OCI-M1 (cell line): ENCODE results near the gene MFAP2.
A peak's percentile ranks its signal among the peaks of the same experiment; 100 is the strongest.
"Not testable (repeated sequence)": the region's sequence is repeated elsewhere in the genome, so short reads cannot be mapped to it uniquely, and the experiment has no call there.

ENCODE experiments used
- DNase-seq: peaks from one replicate; lab custom pipeline; 2025; lab: John Stamatoyannopoulos, UW

The MFAP2 gene

DNA sequence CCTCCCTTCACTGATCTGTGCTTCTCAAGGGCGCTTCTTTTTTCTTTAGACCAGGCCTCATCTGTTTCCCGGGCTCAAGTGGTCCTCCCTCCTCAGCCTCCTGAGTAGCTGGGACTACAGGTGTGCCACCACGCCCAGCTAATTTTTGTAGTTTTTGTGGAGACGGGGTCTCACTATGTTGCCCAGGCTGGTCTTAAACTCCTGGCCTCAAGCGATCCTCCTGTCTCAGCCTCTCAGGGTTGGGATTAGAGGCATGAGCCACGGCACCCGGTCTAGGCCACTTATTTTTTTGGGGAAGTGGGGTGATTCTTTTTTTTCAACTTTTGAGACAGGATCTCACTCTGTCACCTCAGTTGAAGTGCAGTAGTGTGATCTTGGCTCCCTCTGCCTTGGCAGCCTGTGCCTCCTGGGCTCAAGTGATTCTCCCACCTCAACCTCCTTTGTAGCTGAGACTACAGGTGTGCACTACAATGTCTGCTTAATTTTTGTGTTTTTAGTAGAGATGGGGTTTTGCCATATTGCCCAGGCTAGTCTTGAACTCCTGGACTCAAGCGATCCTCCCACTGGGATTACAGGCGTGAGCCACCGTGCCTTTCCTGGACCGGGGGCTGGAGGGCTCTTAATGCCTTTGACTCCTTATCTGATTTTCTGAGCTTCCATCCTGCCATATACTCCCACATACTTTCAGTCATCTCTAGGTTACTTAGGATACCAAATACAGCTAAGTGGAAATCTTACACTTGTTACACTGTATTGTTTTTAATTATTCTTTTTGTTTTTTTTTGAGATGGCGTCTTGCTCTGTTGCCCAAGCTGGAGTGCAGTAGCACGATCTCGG lies 18.9 kb downstream of the MFAP2 start:
- DNase-seq: no peak

GRCh38 chr1:16960560-16961296 lies 19.7 kb downstream of the MFAP2 start:
- DNase-seq: peak; percentile 90

DNA sequence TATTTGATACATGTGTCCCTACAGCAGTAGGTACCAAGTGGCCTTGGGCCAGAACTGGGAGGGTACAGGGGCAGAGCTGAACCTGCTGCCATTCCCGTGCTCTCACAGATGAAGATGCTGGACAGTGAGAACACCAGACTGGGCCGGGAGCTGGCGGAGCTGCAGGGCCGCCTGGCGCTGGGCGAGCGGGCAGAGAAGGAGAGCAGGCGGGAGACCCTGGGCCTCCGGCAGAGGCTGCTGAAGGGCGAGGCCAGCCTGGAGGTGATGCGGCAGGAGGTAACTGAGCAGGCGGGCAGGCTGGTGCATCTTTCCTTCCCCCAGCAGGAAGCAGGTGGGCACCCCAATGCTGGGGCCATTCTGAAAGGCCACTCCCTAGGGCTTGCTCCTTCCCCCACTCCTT lies 21.9 kb downstream of the MFAP2 start:
- no peak for DNase-seq

- DNase-seq: no peak
Observed at GRCh38 chr1:16957731-16958130, 22.7 kb downstream of the MFAP2 start.

DNA sequence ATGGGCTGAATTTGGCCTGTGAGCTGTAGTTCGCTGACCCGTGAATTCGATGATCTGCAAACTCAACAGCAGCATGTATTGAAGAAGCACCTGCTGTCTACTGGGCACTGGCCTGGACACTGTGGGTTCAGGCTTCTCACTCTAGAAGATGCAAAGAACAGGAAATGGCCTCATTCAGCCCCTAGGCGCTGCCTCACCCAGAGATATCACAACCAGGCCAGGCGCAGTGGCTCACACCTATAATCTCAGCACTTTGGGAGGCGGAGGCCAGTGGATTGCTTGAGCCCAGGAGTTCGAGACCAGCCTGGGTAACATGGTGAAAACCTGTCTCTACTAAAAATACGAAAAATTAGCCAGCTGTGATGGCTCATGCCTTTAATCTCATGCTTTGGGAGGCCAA lies 23.6 kb downstream of the MFAP2 start:
- peak; percentile 26 for DNase-seq

DNA sequence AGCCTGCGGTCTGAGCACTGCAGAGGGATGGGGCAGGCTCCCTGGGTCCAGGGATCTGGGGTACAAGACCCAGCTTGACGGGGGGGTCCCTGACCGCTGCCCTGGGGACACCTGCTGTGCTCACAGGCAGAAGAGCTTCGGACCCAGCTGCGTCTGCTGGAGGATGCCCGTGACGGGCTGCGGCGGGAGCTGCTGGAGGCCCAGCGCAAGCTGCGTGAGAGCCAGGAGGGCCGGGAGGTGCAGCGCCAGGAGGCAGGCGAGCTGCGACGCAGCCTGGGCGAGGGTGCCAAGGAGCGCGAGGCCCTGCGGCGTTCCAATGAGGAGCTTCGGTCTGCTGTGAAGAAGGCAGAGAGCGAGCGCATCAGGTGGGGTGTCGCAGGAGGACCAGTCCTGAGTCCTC lies 25.2 kb downstream of the MFAP2 start:
- DNase-seq: no peak

- DNase-seq: no peak
Observed at GRCh38 chr1:16954579-16954978, 25.8 kb downstream of the MFAP2 start.

GRCh38 chr1:16952376-16952775 lies 28.0 kb downstream of the MFAP2 start:
- DNase-seq: not testable (repeated sequence)

- not testable (repeated sequence) for DNase-seq
Observed at GRCh38 chr1:16949026-16949425, 31.4 kb downstream of the MFAP2 start.

- DNase-seq: not testable (repeated sequence)
Observed at GRCh38 chr1:16948282-16948891, 32.0 kb downstream of the MFAP2 start.

GRCh38 chr1:16946646-16947045 lies 33.8 kb downstream of the MFAP2 start:
- DNase-seq: no peak

DNA sequence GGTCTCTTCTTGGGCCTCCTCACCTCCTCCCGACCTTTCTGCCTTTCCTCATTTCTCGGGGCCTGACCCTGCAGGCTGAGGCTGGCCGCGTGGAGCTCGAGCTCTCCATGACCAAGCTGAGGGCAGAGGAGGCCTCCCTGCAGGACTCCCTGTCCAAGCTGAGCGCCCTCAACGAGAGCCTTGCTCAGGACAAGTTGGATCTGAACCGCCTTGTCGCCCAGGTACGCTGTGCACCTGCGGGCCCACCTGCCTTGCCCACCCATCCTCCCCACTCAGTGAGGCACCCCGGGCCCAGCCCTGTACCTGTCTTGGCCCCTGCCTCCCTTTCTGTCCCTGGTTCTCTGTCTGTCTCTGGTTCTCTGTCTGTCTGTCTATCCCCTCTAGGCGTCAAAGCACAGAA lies 34.2 kb downstream of the MFAP2 start:
- DNase-seq: not testable (repeated sequence)

DNA sequence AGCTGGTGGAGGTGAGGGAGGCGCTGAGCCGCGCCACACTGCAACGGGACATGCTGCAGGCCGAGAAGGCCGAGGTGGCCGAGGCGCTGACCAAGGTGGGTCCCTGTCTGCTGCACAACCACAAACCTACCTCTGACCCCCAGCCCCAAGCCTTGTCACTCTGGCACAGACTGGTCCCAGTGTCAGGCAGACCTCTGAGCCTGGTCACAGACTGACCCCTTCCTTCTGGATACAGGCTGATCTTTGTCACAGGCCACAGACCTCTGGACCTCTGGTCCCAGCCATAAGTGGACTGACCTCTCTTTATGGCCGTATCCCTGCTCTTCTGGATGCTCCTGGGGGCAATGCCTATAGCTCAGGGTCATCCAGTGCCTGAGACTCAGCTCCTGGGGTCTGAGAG lies 34.9 kb downstream of the MFAP2 start:
- not testable (repeated sequence) for DNase-seq

DNA sequence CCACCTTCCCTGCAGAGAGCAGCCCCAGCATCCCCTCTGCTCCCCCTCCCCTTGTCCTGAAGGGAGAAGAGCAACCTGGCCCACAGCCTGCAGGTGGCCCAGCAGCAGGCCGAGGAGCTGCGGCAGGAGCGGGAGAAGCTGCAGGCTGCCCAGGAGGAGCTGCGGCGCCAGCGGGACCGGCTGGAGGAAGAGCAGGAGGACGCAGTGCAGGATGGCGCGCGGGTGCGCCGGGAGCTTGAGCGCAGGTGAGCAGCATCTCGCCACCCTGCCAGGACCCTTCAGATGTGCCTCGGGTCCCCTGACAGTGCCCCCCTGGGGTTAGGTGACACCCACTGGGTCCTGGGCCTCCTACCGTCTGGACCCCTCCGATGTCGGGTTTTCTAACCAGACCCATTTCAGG lies 36.4 kb downstream of the MFAP2 start:
- no peak for DNase-seq

- DNase-seq: not testable (repeated sequence)
Observed at GRCh38 chr1:16939386-16940180, 40.8 kb downstream of the MFAP2 start.

DNA sequence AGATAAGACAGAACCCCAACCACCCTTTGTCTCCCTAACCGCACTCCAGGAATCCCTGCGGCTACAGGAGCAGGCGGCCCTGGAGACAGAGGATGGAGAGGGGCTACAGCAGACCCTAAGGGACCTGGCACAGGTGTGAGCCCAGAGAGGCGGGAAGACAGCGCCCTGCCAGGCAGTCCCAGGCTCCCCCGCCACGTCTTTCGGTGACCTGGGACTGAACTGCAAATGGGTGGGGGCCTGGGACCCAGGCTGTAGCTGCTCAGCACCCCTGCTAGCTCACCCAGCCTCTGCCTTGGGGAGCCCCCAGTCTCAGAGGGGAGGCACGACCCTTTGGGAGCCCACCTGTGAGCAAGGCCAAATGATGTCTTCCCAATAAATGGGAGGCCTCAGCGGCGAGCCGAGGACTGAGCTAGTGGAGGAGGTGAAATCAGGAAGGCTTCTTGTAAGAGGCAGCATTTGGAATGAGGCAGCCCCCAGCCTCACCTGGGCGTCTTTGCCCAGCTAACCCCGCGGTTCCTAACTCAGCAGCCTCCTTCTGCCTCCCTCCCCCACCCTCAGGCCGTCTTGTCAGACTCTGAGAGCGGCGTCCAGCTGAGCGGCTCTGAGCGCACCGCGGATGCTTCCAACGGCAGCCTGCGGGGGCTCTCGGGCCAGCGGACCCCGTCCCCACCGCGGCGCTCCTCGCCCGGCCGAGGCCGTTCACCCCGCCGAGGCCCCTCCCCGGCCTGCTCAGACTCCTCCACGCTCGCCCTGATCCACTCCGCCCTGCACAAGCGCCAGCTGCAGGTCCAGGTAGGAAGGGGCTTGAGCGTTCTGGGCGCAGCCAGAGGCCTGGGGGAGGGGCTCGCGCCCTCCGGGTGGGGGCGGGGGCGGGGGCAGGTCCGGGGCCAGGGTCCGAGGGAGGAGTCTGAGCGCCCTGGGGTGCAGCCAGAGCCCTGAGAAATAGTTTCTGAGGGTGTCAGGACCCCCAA lies 41.8 kb downstream of the MFAP2 start:
- no peak for DNase-seq

GRCh38 chr1:16936580-16936979 lies 43.8 kb downstream of the MFAP2 start:
- DNase-seq: not testable (repeated sequence)

- DNase-seq: not testable (repeated sequence)
Observed at GRCh38 chr1:16933945-16934344, 46.5 kb downstream of the MFAP2 start.

GRCh38 chr1:16931206-16931934 lies 49.0 kb downstream of the MFAP2 start:
- DNase-seq: not testable (repeated sequence)
